Psoas muscle (tissue), 8 donors: Measurements from ENCODE around the gene METAP2. TPM values are rescaled to one million over a fixed set of nuclear protein-coding genes. Genes with fewer than 3 reads are reported as not detected.

Source experiments
- ATAC-seq, 4 donors: fragments of 200-7000 bp; cut with Tn5 transposase; one replicate each; pipeline ENCODE4 v1.9.1; 2020; ENCODE audit warnings: moderate library complexity in 3 of 4, mild to moderate bottlenecking in 2 of 4
- DNase-seq, 2 donors: peaks; one replicate each; pipeline ENCODE4 v3.0.0-alpha.2; 2020
- H3K27ac ChIP-seq: fragments of 200-600 bp; one replicate; pipeline ENCODE4 v1.8.0; 2022
- H3K27me3 ChIP-seq, 3 donors: fragments of 200-600 bp in 1 of 3; one replicate each; pipeline versions ENCODE4 v1.6.1 to v1.8.0; 2013 to 2022; ENCODE audit warnings: low read length in 2 of 3, mild to moderate bottlenecking in 2 of 3, moderate library complexity in 1 of 3; ENCODE audit not compliant: insufficient read depth in 3 of 3
- H3K36me3 ChIP-seq, 2 donors: fragments of 200-600 bp in 1 of 2; one replicate each; pipeline versions ENCODE4 v1.6.1 to v1.8.0; 2013 to 2022; ENCODE audit warnings: low read depth in 1 of 2, mild to moderate bottlenecking in 1 of 2, moderate library complexity in 1 of 2; ENCODE audit not compliant: insufficient read depth in 1 of 2
- H3K4me1 ChIP-seq: fragments of 200-600 bp; one replicate; pipeline ENCODE4 v1.8.0; 2022
- H3K4me3 ChIP-seq: fragments of 200-600 bp; one replicate; pipeline ENCODE4 v1.8.0; 2022; ENCODE audit warnings: mild to moderate bottlenecking
- H3K9me3 ChIP-seq: fragments of 200-600 bp; one replicate; pipeline ENCODE4 v1.8.0; 2022
- WGBS, 3 donors: extraction: QIAGEN DNeasy Blood & Tissue Kit; methylation state at CpG; one replicate each; pipeline versions ENCODE4 v1.1.6 to v1.1.7; 2013; 5-methylcytosine and 5-hydroxymethylcytosine counted together
- intact Hi-C, 2 donors: fragments of 100-400 bp; cut with DNase I; formaldehyde crosslinking; loops; one replicate each; pipeline versions ENCODE4 v1.11.0 to v1.14.2; 2022
- polyA plus RNA-seq, 3 donors: library from polyadenylated mRNA; stranded (reverse); fragments of 200-250 nt; gene quantifications; one replicate each; pipeline ENCODE4 v1.2.3, GENCODE V29; 2013
- total RNA-seq, 4 donors: library from RNA; stranded (reverse); fragmentation: NEBNext Ultra II Directional in 2 of 4; extraction: Animal tissue kit (Norgen Biotek cat#: 25700) in 2 of 4; gene quantifications; one replicate each; pipeline versions ENCODE4 v1.2.1 to v1.2.4, GENCODE V29; 2021 to 2023
- TF ChIP-seq, protein P1 (sequence below): fragments of 200-600 bp; IDR thresholded peaks from one replicate; pipeline ENCODE4 v1.8.0; 2022; ENCODE audit warnings: antibody characterized with exemption
- donor health status: healthy with polysubstance abuse.
- donor health status: DM: no; HTN: no; CAD: no; lungs with moderate emphysema.
- donor health status: Bipolar disorder and iron deficiency.
- donor health status: healthy.
- donor health status: DM: yes; HTN: yes; CAD: no.
- donor health status: DM: no; HTN: no; CAD: no.
- donor health status: DM: no; HTN: no; CAD: no.
- donor health status: DM: yes; HTN: yes; CAD: no.

METAP2 gene
- total and polyA plus RNA-seq, 7 donors, result 53.2 to 110 (median 74.4) TPM

DNA sequence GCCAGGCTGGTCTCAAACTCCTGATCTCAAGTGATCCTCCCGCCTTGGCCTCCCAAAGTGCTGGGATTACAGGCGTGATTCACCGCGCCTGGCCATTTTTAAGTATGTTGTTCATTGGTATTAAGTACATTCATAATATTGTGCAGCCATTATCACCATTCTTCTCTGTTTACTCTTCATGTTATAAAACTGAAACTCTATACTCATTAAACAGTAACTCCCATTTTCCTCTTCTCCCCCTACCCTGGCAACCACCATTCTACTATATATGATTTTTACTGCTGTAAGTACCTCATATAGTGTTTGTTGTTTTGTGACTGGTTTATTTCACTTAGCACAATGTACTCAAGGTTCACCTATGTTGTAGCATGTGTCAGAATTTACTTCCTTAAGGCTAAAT is 23.1 kb downstream of the METAP2 start:
- Histone ChIP-seq H3K36me3 (peaks cover 8 to 83% of the 10 kb centered on the region in 2 donors), H3K9me3 (no peaks in the 10 kb centered on the region), H3K27ac (no peak overlapping the region), H3K27me3 (no peaks in the 10 kb centered on the region), H3K4me3 (no peak overlapping the region), H3K4me1 (no peaks in the 10 kb centered on the region)
- TF ChIP-seq, protein P1, sequence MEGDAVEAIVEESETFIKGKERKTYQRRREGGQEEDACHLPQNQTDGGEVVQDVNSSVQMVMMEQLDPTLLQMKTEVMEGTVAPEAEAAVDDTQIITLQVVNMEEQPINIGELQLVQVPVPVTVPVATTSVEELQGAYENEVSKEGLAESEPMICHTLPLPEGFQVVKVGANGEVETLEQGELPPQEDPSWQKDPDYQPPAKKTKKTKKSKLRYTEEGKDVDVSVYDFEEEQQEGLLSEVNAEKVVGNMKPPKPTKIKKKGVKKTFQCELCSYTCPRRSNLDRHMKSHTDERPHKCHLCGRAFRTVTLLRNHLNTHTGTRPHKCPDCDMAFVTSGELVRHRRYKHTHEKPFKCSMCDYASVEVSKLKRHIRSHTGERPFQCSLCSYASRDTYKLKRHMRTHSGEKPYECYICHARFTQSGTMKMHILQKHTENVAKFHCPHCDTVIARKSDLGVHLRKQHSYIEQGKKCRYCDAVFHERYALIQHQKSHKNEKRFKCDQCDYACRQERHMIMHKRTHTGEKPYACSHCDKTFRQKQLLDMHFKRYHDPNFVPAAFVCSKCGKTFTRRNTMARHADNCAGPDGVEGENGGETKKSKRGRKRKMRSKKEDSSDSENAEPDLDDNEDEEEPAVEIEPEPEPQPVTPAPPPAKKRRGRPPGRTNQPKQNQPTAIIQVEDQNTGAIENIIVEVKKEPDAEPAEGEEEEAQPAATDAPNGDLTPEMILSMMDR, result no peak
- intact Hi-C loops, result loop anchor here in 1 of 2 donors (10.0 kb wide), 1 partner anchor 442 kb away; no protein-coding TSS in a partner anchor
- DNase-seq, result no peak
- 96 to 100% (median 96%) methylated on average over 4 of the region's 4 CpGs for WGBS, 3 donors
- no peak for ATAC-seq

DNA sequence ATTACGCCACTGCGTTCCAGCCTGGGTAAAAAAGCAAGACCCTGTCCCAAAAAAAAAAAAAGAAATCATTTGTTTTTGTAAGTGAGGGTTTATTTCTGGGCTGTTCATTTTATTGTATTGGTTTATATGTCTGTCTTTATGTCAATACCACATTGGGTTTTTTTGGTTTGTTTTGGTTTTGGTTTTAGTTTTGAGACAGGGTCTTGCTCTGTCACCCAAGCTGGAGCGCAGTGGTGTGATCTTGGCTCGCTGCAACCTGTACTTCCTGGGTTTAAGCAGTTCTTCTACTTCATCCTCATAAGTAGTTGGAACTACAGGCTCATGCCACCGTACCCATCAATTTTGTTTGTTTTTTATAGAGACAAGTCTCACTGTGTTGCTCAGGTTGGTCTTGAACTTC is 25.0 kb downstream of the METAP2 start:
- Histone ChIP-seq H3K36me3 (peaks cover 8 to 82% of the 10 kb centered on the region in 2 donors), H3K9me3 (no peaks in the 10 kb centered on the region), H3K27me3 (no peaks in the 10 kb centered on the region), H3K27ac (no peak overlapping the region), H3K4me1 (no peaks in the 10 kb centered on the region), H3K4me3 (no peak overlapping the region)
- ATAC-seq (no peak), DNase-seq (no peak)
- WGBS, 3 donors, result 98 to 100% (median 99%) methylated on average over 5 of the region's 5 CpGs
- TF ChIP-seq, protein P1, result no peak
- intact Hi-C loops, result loop anchor here in 1 of 2 donors (10.0 kb wide), 1 partner anchor 444 kb away; no protein-coding TSS in a partner anchor

DNA sequence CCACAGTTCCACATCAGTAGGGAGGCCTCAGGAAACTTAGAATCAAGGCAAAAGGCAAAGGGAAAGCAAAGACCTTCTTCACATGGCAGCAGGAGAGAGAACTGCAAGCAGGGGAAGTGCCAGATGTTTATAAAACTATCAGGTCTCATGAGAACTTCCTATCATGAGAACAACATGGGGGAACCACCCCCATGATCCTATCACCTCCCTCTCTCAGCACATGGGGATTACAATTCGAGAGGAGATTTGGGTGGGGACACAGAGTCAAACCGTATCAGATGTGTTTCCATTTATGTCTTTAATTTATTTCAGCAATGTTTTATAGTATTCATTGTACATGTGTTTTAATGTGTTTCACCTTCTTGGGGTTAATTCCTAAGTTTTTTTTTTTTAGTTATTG is 25.8 kb downstream of the METAP2 start:
- ATAC-seq (no peak), DNase-seq (no peak)
- TF ChIP-seq, protein P1, result no peak
- Histone ChIP-seq H3K4me1 (no peaks in the 10 kb centered on the region), H3K27ac (no peak overlapping the region), H3K27me3 (no peaks in the 10 kb centered on the region), H3K36me3 (peaks cover 11 to 82% of the 10 kb centered on the region in 2 donors), H3K9me3 (no peaks in the 10 kb centered on the region), H3K4me3 (no peak overlapping the region)
- 82 to 85% (median 83%) methylated on average over 2 of the region's 2 CpGs for WGBS, 3 donors
- intact Hi-C loops, result loop anchor here in 1 of 2 donors (10.0 kb wide), 1 partner anchor 445 kb away; no protein-coding TSS in a partner anchor

DNA sequence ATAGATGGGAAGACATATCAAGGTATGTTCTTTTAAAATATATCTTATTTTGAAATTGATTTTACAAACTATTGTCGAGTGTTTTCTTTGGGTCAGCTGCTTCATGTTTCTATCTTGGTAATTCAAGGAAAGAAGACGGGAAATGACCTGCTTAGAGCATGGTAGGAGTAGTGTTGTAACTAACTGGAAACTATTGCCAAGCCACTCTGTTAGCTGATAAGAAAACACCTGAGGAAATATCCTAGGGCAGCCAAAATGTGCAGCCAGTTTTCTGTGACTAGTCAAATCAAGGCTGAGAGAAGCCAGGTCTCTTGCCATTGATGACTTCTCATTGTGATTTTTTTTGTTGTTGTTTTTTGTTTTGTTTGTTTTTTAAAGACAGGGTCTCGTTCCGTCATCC is 30.2 kb downstream of the METAP2 start:
- Histone ChIP-seq H3K4me1 (no peaks in the 10 kb centered on the region), H3K36me3 (peaks cover 10 to 82% of the 10 kb centered on the region in 2 donors), H3K4me3 (no peak overlapping the region), H3K27ac (no peak overlapping the region), H3K27me3 (no peaks in the 10 kb centered on the region), H3K9me3 (no peaks in the 10 kb centered on the region)
- TF ChIP-seq, protein P1, result no peak
- no peak for DNase-seq
- no peak for ATAC-seq
- intact Hi-C loops, result no loop called here
- WGBS, 3 donors, result 89 to 97% (median 93%) methylated on average over 4 of the region's 4 CpGs

DNA sequence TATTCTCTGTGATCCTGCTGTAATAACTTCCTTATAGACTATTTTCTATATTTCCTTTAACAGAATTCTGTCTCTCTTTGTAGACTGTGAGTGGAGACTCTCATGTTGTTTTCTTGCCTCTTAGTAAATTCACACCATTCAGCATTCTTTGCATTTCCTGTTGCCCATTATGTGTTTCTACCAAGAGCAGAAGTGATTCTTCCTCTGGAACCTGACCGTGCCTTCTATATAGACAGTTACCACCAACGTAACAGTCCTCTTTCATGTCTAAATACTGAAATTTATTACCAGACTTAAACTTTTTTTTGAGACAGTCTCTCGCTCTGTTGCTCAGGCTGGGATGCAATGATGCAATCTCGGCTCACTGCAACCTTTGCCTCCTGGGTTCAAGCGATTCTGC is 31.1 kb downstream of the METAP2 start:
- 94 to 97% (median 95%) methylated on average over 5 of the region's 5 CpGs for WGBS, 3 donors
- intact Hi-C loops, result no loop called here
- H3K36me3 ChIP-seq, result peaks cover 11 to 81% of the 10 kb centered on the region in 2 donors
- no peaks in the 10 kb centered on the region for H3K27me3 ChIP-seq
- H3K4me3 ChIP-seq, result no peak overlapping the region
- no peaks in the 10 kb centered on the region for H3K9me3 ChIP-seq
- no peaks in the 10 kb centered on the region for H3K4me1 ChIP-seq
- H3K27ac ChIP-seq, result no peak overlapping the region
- DNase-seq (no peak), ATAC-seq (no peak)
- TF ChIP-seq, protein P1, result no peak
